ENCODE data around the gene DNAJC30.

GRCh38 chr7:73638911-73639310 lies 44.3 kb downstream of the DNAJC30 start:
- TF ChIP-seq CTCF (IDR thresholded peaks at IDR 0.05) (no peak), EZH2 (IDR thresholded peaks at IDR 0.05; ENCODE audit: borderline replicate concordance, insufficient read depth, low read depth, low read length, poor library complexity, severe bottlenecking) (no peak)
